ENCODE measurements around the gene EPB41L3.

DNA sequence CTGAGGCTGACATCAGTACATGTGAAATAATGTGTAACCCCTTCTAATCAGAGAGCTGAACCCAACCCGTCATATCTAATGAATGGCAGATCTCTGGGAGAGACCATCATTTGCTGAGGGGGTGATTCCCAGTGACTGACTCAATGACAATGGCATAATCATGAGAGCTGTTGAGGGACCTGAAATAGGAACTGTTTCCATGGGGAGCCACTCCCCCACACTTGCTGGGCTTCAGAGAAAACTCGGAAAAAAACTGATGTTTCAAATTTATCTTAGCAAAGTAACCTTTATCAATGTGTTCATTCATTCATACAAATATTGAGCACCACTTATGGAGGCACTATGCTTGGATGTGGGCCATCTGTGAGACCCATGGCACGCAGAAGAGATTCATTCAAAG is 154.9 kb downstream of the EPB41L3 start:
- TF ChIP-seq, protein P1, sequence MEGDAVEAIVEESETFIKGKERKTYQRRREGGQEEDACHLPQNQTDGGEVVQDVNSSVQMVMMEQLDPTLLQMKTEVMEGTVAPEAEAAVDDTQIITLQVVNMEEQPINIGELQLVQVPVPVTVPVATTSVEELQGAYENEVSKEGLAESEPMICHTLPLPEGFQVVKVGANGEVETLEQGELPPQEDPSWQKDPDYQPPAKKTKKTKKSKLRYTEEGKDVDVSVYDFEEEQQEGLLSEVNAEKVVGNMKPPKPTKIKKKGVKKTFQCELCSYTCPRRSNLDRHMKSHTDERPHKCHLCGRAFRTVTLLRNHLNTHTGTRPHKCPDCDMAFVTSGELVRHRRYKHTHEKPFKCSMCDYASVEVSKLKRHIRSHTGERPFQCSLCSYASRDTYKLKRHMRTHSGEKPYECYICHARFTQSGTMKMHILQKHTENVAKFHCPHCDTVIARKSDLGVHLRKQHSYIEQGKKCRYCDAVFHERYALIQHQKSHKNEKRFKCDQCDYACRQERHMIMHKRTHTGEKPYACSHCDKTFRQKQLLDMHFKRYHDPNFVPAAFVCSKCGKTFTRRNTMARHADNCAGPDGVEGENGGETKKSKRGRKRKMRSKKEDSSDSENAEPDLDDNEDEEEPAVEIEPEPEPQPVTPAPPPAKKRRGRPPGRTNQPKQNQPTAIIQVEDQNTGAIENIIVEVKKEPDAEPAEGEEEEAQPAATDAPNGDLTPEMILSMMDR (IDR thresholded peaks at IDR 0.05) = no peak
- no peak for TF ChIP-seq ZFX (IDR thresholded peaks at IDR 0.05; ENCODE audit: borderline replicate concordance)

Measured in 22Rv1 (cell line).